ENCODE measurements around the gene LOX. TPM values are rescaled to one million over a fixed set of nuclear protein-coding genes. Genes with fewer than 3 reads are reported as not detected.

LOX gene
- total RNA-seq, 1 experiment from 2014 or later, result 0.79 TPM

DNA sequence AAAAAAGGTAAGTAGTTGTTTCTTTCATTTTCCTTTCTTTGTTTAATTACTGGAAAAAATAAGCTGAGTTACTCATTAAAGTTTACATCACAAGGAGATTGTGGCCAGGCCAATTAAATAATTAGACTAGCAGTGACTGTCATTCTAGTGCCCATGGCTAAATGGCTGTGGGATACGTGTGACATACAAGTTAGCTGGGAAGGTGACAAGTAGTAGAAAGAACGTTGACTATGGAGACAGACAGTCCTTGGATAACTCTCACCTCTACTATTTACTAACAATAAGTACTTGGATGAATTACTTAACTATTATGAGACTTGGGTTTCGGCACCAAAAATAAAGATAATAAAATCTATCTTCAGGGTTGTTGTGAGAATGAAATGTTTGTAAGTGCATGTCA lies 7.0 kb upstream of the LOX start:
- H3K56ac ChIP-seq (ENCODE audit: insufficient read length, low read depth, low read length), result no peak overlapping the region
- H4K8ac ChIP-seq (replicated peaks; ENCODE audit: insufficient read length, low read depth, low read length), result no peak overlapping the region
- Mint-ChIP-seq H3K27me3 (ENCODE audit: low read depth) (peaks cover 7% of the 10 kb centered on the region), H3K36me3 (ENCODE audit: insufficient read depth in 1 of 3, low read depth in 3 of 3) (no peaks in the 10 kb centered on the region), H3K4me3 (no peak overlapping the region), H3K9me3 (no peaks in the 10 kb centered on the region), H3K4me1 (peaks cover 9 to 15% of the 10 kb centered on the region in 2 experiments), H3K27ac (no peak overlapping the region)
- TF ChIP-seq, protein P1, sequence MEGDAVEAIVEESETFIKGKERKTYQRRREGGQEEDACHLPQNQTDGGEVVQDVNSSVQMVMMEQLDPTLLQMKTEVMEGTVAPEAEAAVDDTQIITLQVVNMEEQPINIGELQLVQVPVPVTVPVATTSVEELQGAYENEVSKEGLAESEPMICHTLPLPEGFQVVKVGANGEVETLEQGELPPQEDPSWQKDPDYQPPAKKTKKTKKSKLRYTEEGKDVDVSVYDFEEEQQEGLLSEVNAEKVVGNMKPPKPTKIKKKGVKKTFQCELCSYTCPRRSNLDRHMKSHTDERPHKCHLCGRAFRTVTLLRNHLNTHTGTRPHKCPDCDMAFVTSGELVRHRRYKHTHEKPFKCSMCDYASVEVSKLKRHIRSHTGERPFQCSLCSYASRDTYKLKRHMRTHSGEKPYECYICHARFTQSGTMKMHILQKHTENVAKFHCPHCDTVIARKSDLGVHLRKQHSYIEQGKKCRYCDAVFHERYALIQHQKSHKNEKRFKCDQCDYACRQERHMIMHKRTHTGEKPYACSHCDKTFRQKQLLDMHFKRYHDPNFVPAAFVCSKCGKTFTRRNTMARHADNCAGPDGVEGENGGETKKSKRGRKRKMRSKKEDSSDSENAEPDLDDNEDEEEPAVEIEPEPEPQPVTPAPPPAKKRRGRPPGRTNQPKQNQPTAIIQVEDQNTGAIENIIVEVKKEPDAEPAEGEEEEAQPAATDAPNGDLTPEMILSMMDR (conservative IDR thresholded peaks at IDR 0.05), result no peak
- H3K27ac ChIP-seq (ENCODE audit: insufficient read length, low read depth, low read length), result no peak overlapping the region
- no peak overlapping the region for H3K23ac ChIP-seq (ENCODE audit: insufficient read length, low read depth, low read length)
- H3K9ac ChIP-seq (ENCODE audit: extremely low read depth, insufficient read length, low read length), result no peak overlapping the region
- H3T11ph ChIP-seq (ENCODE audit: low read length), result no peak overlapping the region
- H2BK12ac ChIP-seq (ENCODE audit: insufficient read length, low read depth, low read length), result no peak overlapping the region
- H3K4me2 ChIP-seq (ENCODE audit: insufficient read depth, insufficient read length, low read length), result no peak overlapping the region
- H3K18ac ChIP-seq (ENCODE audit: insufficient read length, low read depth, low read length), result no peak overlapping the region
- no peak overlapping the region for H2AK5ac ChIP-seq (ENCODE audit: insufficient read length, low read length)
- H3K79me2 ChIP-seq (ENCODE audit: insufficient read depth, low read length), result no peaks in the 10 kb centered on the region
- H2BK15ac ChIP-seq (ENCODE audit: low read depth, low read length), result no peak overlapping the region
- H2BK20ac ChIP-seq (ENCODE audit: low read depth, low read length, poor library complexity, severe bottlenecking), result no peak overlapping the region
- H3K23me2 ChIP-seq (ENCODE audit: insufficient read length, low read depth, low read length, poor library complexity, severe bottlenecking), result no peaks in the 10 kb centered on the region
- no peaks in the 10 kb centered on the region for H3K9me3 ChIP-seq (ENCODE audit: control insufficient read depth, low read depth, low read length)
- no peak overlapping the region for H4K5ac ChIP-seq (ENCODE audit: insufficient read length, low read depth, low read length)
- no peaks in the 10 kb centered on the region for H4K20me1 ChIP-seq (ENCODE audit: control insufficient read depth, insufficient read depth, insufficient read length)
- H4K91ac ChIP-seq (ENCODE audit: insufficient read length, low read depth, low read length), result no peak overlapping the region
- no CpG with 5 or more reads among the region's 3 CpGs for WGBS (ENCODE audit: extremely low coverage, insufficient read length, low lambda C conversion rate)
- H3K27me3 ChIP-seq (ENCODE audit: insufficient read depth, low read length), result no peaks in the 10 kb centered on the region
- no peaks in the 10 kb centered on the region for H3K79me1 ChIP-seq (ENCODE audit: insufficient read depth, low read depth, low read length, poor library complexity, severe bottlenecking)
- no peak for DNase-seq
- H2BK120ac ChIP-seq (ENCODE audit: low read depth, low read length, poor library complexity, severe bottlenecking), result no peak overlapping the region
- H3K4ac ChIP-seq (ENCODE audit: low read depth, low read length), result no peak overlapping the region
- H3K4me1 ChIP-seq (ENCODE audit: insufficient read depth, low read length), result no peaks in the 10 kb centered on the region; the same call in 1 of the 2 replicates
- no peak overlapping the region for H2BK5ac ChIP-seq (ENCODE audit: insufficient read length, low read length)
- H2AFZ ChIP-seq (ENCODE audit: low read length), result no peak overlapping the region
- H3K14ac ChIP-seq (ENCODE audit: insufficient read depth, low read length), result no peak overlapping the region
